K562 (cell line): ENCODE results near the gene TANGO6. TPM values are rescaled to one million over a fixed set of nuclear protein-coding genes. Genes with fewer than 3 reads are reported as not detected.

Experiments
- ATAC-seq: fragments of 200-7000 bp; cut with Tn5 transposase; 3 replicates; pipeline ENCODE4 v1.9.1; 2020; ENCODE audit warnings: moderate library complexity
- BruUV-seq: library from RNA; stranded (reverse); fragments of 400-500 nt; replicated peaks from 2 replicates; lab custom pipeline; 2021; lab: Mats Ljungman, UMichigan
- CTCF ChIA-PET: fragments of 300-600 bp; formaldehyde crosslinking; extraction: SDS; loops from one replicate; lab custom pipeline; 2021; ENCODE audit warnings: low intra/inter-chr PET ratio; lab: Yijun Ruan, JAX
- POLR2A ChIA-PET: fragments of 300-600, 350-650 bp; sonication (Branson Sonifier 250); formaldehyde crosslinking; extraction: SDS; loops from one replicate; lab custom pipeline; 2021; ENCODE audit warnings: antibody characterized with exemption, inconsistent platforms; lab: Yijun Ruan, JAX
- DNase-seq, 4 experiments: peaks; one replicate each; pipeline versions ENCODE4 v3.0.0 to v3.0.0-alpha.2; 2011 to 2018; ENCODE audit warnings: low spot score in 3 of 4, mixed read lengths in 3 of 4; ENCODE audit errors: extremely low read depth in 1 of 4
- FAIRE-seq: peaks from 2 replicates; lab custom pipeline; 2011; peaks lifted over from hg19 to GRCh38; lab: Jason Lieb, UNC
- H2AFZ ChIP-seq: 2 replicates; pipeline ENCODE4 v1.6.0; 2011; ENCODE audit warnings: low read depth, low read length, control low read depth, inconsistent platforms
- H3K27ac ChIP-seq: fragments of 200-600 bp; 3 replicates; pipeline ENCODE4 v1.8.0; 2011; ENCODE audit warnings: low read depth, mild to moderate bottlenecking, control low read depth, inconsistent platforms, low read length, moderate library complexity, mixed read lengths; ENCODE audit errors: extremely low read depth
- H3K27me3 ChIP-seq, 2 experiments: fragments of 300-600 bp in 1 of 2; 2 replicates in 1 of 2; 3 replicates in 1 of 2; pipeline versions ENCODE4 v1.6.0 to v1.8.0; 2011; ENCODE audit warnings: inconsistent platforms in 2 of 2, low read length in 2 of 2, mild to moderate bottlenecking in 1 of 2, mixed read lengths in 1 of 2, moderate library complexity in 1 of 2; ENCODE audit not compliant: control insufficient read depth in 2 of 2, insufficient read depth in 2 of 2
- H3K36me3 ChIP-seq: fragments of 300-600 bp; 3 replicates; pipeline ENCODE4 v1.8.0; 2011; ENCODE audit warnings: mild to moderate bottlenecking, low read length, inconsistent platforms; ENCODE audit not compliant: control insufficient read depth, insufficient read depth
- H3K4me1 ChIP-seq, 2 experiments: fragments of 200-600 bp in 1 of 2; replicated peaks in 1 of 2; 2 replicates in 1 of 2; 3 replicates in 1 of 2; pipeline versions ENCODE4 v1.5.1 to v1.8.0; 2011; ENCODE audit warnings: inconsistent platforms in 2 of 2, low read length in 2 of 2, mild to moderate bottlenecking in 1 of 2, mixed read lengths in 1 of 2, moderate library complexity in 1 of 2; ENCODE audit not compliant: control insufficient read depth in 2 of 2, insufficient read depth in 2 of 2
- H3K4me2 ChIP-seq: 2 replicates; pipeline ENCODE4 v1.6.1; 2011; ENCODE audit warnings: low read length, control low read depth, inconsistent platforms, mixed read lengths; ENCODE audit not compliant: insufficient read depth
- H3K4me3 ChIP-seq: fragments of 200-600 bp; sonication (generic), shearing (Covaris generic); 2 replicates; pipeline ENCODE4 v1.5.1; 2016; ENCODE audit warnings: control low read depth, inconsistent platforms
- H3K79me2 ChIP-seq: fragments of 200-600 bp; 3 replicates; pipeline ENCODE4 v1.8.0; 2011; ENCODE audit warnings: low read length, inconsistent platforms; ENCODE audit not compliant: control insufficient read depth, insufficient read depth
- H3K9ac ChIP-seq, 2 experiments: 2 replicates each; pipeline versions ENCODE4 v1.6.0 to v1.6.1; 2011; ENCODE audit warnings: low read depth in 2 of 2, low read length in 2 of 2, control low read depth in 1 of 2, inconsistent platforms in 1 of 2, mild to moderate bottlenecking in 1 of 2, mixed read lengths in 1 of 2; ENCODE audit not compliant: insufficient read depth in 1 of 2
- H3K9me1 ChIP-seq: one replicate; pipeline ENCODE4 v1.6.0; 2011; ENCODE audit warnings: inconsistent platforms, mild to moderate bottlenecking, low read length, moderate library complexity; ENCODE audit not compliant: control insufficient read depth, insufficient read depth
- H3K9me3 ChIP-seq: replicated peaks from 2 replicates; pipeline ENCODE4 v1.5.1; 2011; ENCODE audit warnings: low read depth, low read length, inconsistent platforms; ENCODE audit not compliant: control insufficient read depth, insufficient read depth
- H4K20me1 ChIP-seq: replicated peaks from 2 replicates; pipeline ENCODE4 v1.6.1; 2011; ENCODE audit warnings: low read length, inconsistent platforms, mixed read lengths; ENCODE audit not compliant: control insufficient read depth, insufficient read depth
- ATF1 ChIP-seq, 2 experiments: fragments of 450-650 bp in 1 of 2; IDR thresholded peaks; 2 replicates each; pipeline ENCODE4 v1.6.1; 2016; ENCODE audit warnings: missing compliant biosample characterization in 1 of 2, missing genetic modification characterization in 1 of 2
- BRF1 ChIP-seq: IDR thresholded peaks from 3 replicates; pipeline ENCODE4 v1.6.1; 2011; ENCODE audit warnings: borderline replicate concordance, mild to moderate bottlenecking; ENCODE audit not compliant: insufficient read length; ENCODE audit errors: extremely low read depth
- CBFB ChIP-seq: sonication (generic); formaldehyde crosslinking; IDR thresholded peaks from 2 replicates; pipeline ENCODE4 v1.4.0; 2020; ENCODE audit warnings: mild to moderate bottlenecking, missing genetic modification reagents
- GTF2F1 ChIP-seq: IDR thresholded peaks from 2 replicates; pipeline ENCODE4 v1.6.1; 2011; ENCODE audit warnings: low read depth, low read length, improper control_type of control experiment
- KHSRP ChIP-seq: fragments of 450-650 bp; IDR thresholded peaks from 2 replicates; pipeline ENCODE4 v1.6.1; 2017
- MECOM ChIP-seq: fragments of 250-450 bp; sonication (Bioruptor Pico); IDR thresholded peaks from 2 replicates; pipeline ENCODE4 v1.8.0; 2022; ENCODE audit warnings: inconsistent platforms
- MTF1 ChIP-seq: fragments of 250-450 bp; sonication (Bioruptor Pico); IDR thresholded peaks from 2 replicates; pipeline ENCODE4 v1.9.0; 2021; ENCODE audit warnings: moderate library complexity, mild to moderate bottlenecking, inconsistent platforms, borderline replicate concordance
- NCOR1 ChIP-seq: fragments of 450-650 bp; IDR thresholded peaks from 2 replicates; pipeline ENCODE4 v1.6.1; 2016; ENCODE audit warnings: mild to moderate bottlenecking, moderate library complexity
- NFXL1 ChIP-seq: fragments of 450-650 bp; formaldehyde crosslinking; IDR thresholded peaks from 2 replicates; pipeline ENCODE4 v1.4.0; 2021; ENCODE audit warnings: mild to moderate bottlenecking
- SREBF2 ChIP-seq: sonication (generic); formaldehyde crosslinking; IDR thresholded peaks from 2 replicates; pipeline ENCODE4 v1.4.0; 2020; ENCODE audit warnings: mild to moderate bottlenecking, missing genetic modification reagents
- SRSF1 ChIP-seq: fragments of 200-400 bp; formaldehyde crosslinking; IDR thresholded peaks from 2 replicates; pipeline ENCODE4 v1.6.1; 2017; ENCODE audit warnings: mild to moderate bottlenecking, low read depth, low read length, moderate library complexity
- ZNF408 ChIP-seq: fragments of 250-450 bp; sonication (Bioruptor Pico); IDR thresholded peaks from 2 replicates; pipeline ENCODE4 v1.4.0; 2020; ENCODE audit warnings: low read depth, mild to moderate bottlenecking, moderate library complexity
- ZNF561 ChIP-seq: fragments of 450-650 bp; formaldehyde crosslinking; conservative IDR thresholded peaks from 2 replicates; pipeline ENCODE4 v1.4.0; 2020; ENCODE audit warnings: mild to moderate bottlenecking, moderate library complexity
- ZNF586 ChIP-seq: fragments of 450-650 bp; formaldehyde crosslinking; conservative IDR thresholded peaks from 2 replicates; pipeline ENCODE4 v1.4.0; 2020; ENCODE audit warnings: mild to moderate bottlenecking, moderate library complexity
- WGBS: fragments of 100-300 bp; shearing (Covaris generic); methylation state at CpG from one replicate; pipeline ENCODE4 v1.1.6; 2016; ENCODE audit warnings: low coverage, mixed read lengths; ENCODE audit not compliant: insufficient coverage; ENCODE audit errors: missing lambda C conversion rate; 5-methylcytosine and 5-hydroxymethylcytosine counted together
- in situ Hi-C: fragments of 300-500 bp; cut with MboI; formaldehyde crosslinking; loops from 4 replicates; pipeline ENCODE4 v1.15.0; 2018; ENCODE audit warnings: inconsistent platforms, mixed read lengths
- intact Hi-C: fragments of 100-400 bp; cut with micrococcal nuclease; formaldehyde crosslinking; loops from 2 replicates; pipeline ENCODE4 v1.14.2; 2022
- polyA plus RNA-seq, 8 experiments: library from polyadenylated mRNA; depleted of rRNA in 4 of 8; stranded (reverse) in 5 of 8; unstranded in 3 of 8; fragments of >200 nt; fragmentation: Nextera tagmentation in 2 of 8; fragmentation: Illumina TruSeq in 1 of 8; extraction: Ambion mirVana in 2 of 8; extraction: Trizol in 1 of 8; gene quantifications; 2 replicates each; pipeline versions ENCODE4 v1.2.1 to v1.2.3, GENCODE V29; 2011 to 2014; ENCODE audit warnings: inconsistent platforms in 1 of 8, missing spikeins in 1 of 8
- total RNA-seq, 7 experiments: library from RNA; depleted of rRNA in 6 of 7; stranded (reverse); fragments of >200 nt in 6 of 7; fragmentation: Illumina TruSeq in 2 of 7; extraction: Trizol in 2 of 7; gene quantifications; 2 replicates each; pipeline versions ENCODE4 v1.2.1 to v1.2.3, GENCODE V29; 2011 to 2021; ENCODE audit warnings: low replicate concordance in 1 of 7
- TF ChIP-seq, protein P1 (sequence below): fragments of 250-450 bp; sonication (Bioruptor Pico); IDR thresholded peaks from 2 replicates; pipeline ENCODE4 v1.8.0; 2021; ENCODE audit warnings: borderline replicate concordance, mild to moderate bottlenecking, moderate library complexity; ENCODE audit not compliant: poor library complexity, severe bottlenecking
- TF ChIP-seq, protein P2 (sequence below): sonication (generic); formaldehyde crosslinking; IDR thresholded peaks from 2 replicates; pipeline ENCODE4 v1.9.0; 2022; ENCODE audit warnings: mild to moderate bottlenecking, missing genetic modification reagents

TANGO6 gene
- total and polyA plus RNA-seq, 9 of the 15 experiments (the other 6 are each of a cell fraction or from before 2014, with no cell fraction given): 1.6 to 15.2 (median 9.6) TPM

DNA sequence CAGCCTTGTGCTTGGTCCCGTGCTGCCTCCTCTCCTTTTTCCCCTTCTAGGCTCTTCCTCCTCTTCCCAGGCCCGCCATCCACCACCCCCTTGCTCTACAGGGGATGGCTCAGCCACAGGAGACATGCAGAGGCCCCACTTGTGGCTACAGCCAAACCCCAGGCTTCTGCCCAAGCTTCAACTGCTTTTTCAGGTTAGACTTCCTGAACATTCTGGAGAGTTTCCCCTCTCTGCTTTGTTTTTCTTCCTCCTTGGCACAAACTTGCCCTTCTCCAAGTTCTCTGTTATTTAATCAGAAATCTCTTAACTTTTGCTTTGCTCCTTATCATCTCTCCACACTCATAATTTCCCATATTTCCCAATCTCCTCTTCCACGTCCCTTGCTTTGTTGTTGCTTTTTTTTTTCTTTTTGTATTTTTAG lies 243.8 kb downstream of the TANGO6 start:
- Histone ChIP-seq H3K27me3 (peaks cover 10 to 21% of the 10 kb centered on the region in 2 experiments), H3K9me3 (no peaks in the 10 kb centered on the region), H2AFZ (no peak overlapping the region), H3K27ac (no peak overlapping the region), H3K9me1 (peaks cover 4% of the 10 kb centered on the region), H3K79me2 (no peaks in the 10 kb centered on the region), H3K36me3 (no peaks in the 10 kb centered on the region), H3K4me3 (no peak overlapping the region), H3K4me1 (peaks cover 11 to 13% of the 10 kb centered on the region in 2 experiments), H4K20me1 (0 out of 2 replicates have a peak, but pooled peaks cover 10% of the 10 kb centered on the region), H3K4me2 (no peak overlapping the region), H3K9ac (no peak overlapping the region)
- no peak for TF ChIP-seq CBFB (CRISPR knock-in tag)
- TF ChIP-seq SRSF1: no peak
- TF ChIP-seq, protein P1, sequence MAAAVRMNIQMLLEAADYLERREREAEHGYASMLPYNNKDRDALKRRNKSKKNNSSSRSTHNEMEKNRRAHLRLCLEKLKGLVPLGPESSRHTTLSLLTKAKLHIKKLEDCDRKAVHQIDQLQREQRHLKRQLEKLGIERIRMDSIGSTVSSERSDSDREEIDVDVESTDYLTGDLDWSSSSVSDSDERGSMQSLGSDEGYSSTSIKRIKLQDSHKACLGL (CRISPR knock-in tag): no peak
- no peak for TF ChIP-seq MECOM
- TF ChIP-seq ZNF561 (CRISPR knock-in tag): no peak
- no peak for TF ChIP-seq ATF1 (CRISPR knock-in tag; IDR thresholded peaks at IDR 0.05)
- no peak for TF ChIP-seq ATF1 (tag; IDR thresholded peaks at IDR 0.05)
- TF ChIP-seq, protein P2, sequence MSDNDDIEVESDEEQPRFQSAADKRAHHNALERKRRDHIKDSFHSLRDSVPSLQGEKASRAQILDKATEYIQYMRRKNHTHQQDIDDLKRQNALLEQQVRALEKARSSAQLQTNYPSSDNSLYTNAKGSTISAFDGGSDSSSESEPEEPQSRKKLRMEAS: no peak
- TF ChIP-seq SREBF2: no peak
- TF ChIP-seq MTF1 (CRISPR knock-in tag): no peak
- TF ChIP-seq ZNF408 (CRISPR knock-in tag): no peak
- TF ChIP-seq GTF2F1: no peak
- no peak for TF ChIP-seq BRF1
- TF ChIP-seq ZNF586 (CRISPR knock-in tag): no peak
- no peak for TF ChIP-seq KHSRP
- no peak for TF ChIP-seq NFXL1 (CRISPR knock-in tag)
- TF ChIP-seq NCOR1: no peak
- intact Hi-C loops (no loop called here), in situ Hi-C loops (no loop called here)
- ChIA-PET CTCF (no interaction called here), POLR2A (no interaction called here)
- 31% methylated on average over 3 of the region's 3 CpGs for WGBS
- no peak for ATAC-seq
- no peak for DNase-seq
- no TSS peak for BruUV-seq
- FAIRE-seq: no peak
